ENCODE data around the gene LUC7L3.

GRCh38 chr17:50728881-50729765 lies 9.7 kb downstream of the LUC7L3 start:
- TF ChIP-seq ZNF30 (CRISPR knock-in tag; IDR thresholded peaks at IDR 0.05), result no peak
- no peak for TF ChIP-seq TERF1 (CRISPR knock-in tag; IDR thresholded peaks at IDR 0.05)
- TF ChIP-seq EP300 (IDR thresholded peaks at IDR 0.05; ENCODE audit: low read depth in 2 of 2, low read length in 2 of 2), result no peak
- TF ChIP-seq EP300 (CRISPR knock-in tag; IDR thresholded peaks at IDR 0.05; ENCODE audit: borderline replicate concordance), result no peak
- no peak for TF ChIP-seq ZNF737 (CRISPR knock-in tag; IDR thresholded peaks at IDR 0.05; ENCODE audit: borderline replicate concordance)
- no peak for TF ChIP-seq ZNF549 (CRISPR knock-in tag; IDR thresholded peaks at IDR 0.05)
- TF ChIP-seq NFRKB (IDR thresholded peaks at IDR 0.05), result no peak
- TF ChIP-seq CTCF (CRISPR knock-in tag; IDR thresholded peaks at IDR 0.05), result no peak
- no peak for TF ChIP-seq CC2D1A (CRISPR knock-in tag; IDR thresholded peaks at IDR 0.05)
